ENCODE measurements around the gene SLC25A15.

The SLC25A15 gene

DNA sequence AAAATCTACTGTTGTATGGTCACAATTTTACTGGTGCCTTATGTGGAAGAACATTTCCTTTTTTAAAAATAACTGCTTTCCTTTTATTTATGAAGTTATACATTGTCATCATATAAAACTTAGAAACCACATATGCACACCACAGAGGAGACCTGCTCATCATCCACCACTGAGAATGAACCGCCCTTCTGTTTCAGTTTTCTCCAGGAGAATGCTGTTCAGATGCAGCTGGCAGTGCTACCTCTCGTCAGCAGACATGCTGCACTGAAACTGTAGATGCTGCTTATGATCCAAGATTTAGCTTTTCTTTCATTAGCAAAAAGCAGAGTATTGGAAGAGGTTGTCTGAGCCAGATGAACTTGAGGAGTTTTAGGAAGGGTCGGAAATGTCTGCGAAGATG lies 10.1 kb downstream of the SLC25A15 start:
- H3K36me3 ChIP-seq: no peaks in the 10 kb centered on the region
- DNase-seq: no peak
- TF ChIP-seq, protein P1, sequence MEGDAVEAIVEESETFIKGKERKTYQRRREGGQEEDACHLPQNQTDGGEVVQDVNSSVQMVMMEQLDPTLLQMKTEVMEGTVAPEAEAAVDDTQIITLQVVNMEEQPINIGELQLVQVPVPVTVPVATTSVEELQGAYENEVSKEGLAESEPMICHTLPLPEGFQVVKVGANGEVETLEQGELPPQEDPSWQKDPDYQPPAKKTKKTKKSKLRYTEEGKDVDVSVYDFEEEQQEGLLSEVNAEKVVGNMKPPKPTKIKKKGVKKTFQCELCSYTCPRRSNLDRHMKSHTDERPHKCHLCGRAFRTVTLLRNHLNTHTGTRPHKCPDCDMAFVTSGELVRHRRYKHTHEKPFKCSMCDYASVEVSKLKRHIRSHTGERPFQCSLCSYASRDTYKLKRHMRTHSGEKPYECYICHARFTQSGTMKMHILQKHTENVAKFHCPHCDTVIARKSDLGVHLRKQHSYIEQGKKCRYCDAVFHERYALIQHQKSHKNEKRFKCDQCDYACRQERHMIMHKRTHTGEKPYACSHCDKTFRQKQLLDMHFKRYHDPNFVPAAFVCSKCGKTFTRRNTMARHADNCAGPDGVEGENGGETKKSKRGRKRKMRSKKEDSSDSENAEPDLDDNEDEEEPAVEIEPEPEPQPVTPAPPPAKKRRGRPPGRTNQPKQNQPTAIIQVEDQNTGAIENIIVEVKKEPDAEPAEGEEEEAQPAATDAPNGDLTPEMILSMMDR (IDR thresholded peaks at IDR 0.05; ENCODE audit: low read depth, low read length): no peak
- H3K27ac ChIP-seq: no peak overlapping the region
- H3K27me3 ChIP-seq (ENCODE audit: insufficient read depth, low read depth, severe bottlenecking): no peaks in the 10 kb centered on the region
- no peak overlapping the region for H3K4me3 ChIP-seq (ENCODE audit: low read depth, low read length)
- H3K9me3 ChIP-seq (ENCODE audit: severe bottlenecking): no peaks in the 10 kb centered on the region

DNA sequence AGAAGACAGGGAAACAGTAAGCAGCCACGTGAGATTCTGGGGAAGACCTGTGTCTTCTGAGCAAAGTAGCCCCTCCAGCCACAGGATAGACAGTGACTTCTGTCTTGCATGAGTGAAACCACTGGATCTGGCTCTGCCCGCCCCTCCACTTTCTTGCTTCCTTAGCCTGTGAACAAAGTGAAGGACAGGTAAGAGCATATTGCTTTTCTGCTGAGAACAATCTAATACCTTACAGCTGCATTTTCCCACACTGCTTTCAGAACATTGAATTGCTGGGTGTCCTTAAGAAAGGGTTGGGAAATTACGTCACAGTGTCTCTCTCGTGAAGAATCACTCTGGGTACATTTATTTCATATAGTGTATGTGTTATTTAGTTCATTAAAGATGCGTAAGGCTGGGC lies 11.1 kb downstream of the SLC25A15 start:
- no peaks in the 10 kb centered on the region for H3K27me3 ChIP-seq (ENCODE audit: insufficient read depth, low read depth, severe bottlenecking)
- no peak overlapping the region for H3K4me3 ChIP-seq (ENCODE audit: low read depth, low read length)
- no peak for DNase-seq
- TF ChIP-seq, protein P1 (IDR thresholded peaks at IDR 0.05; ENCODE audit: low read depth, low read length): no peak
- no peak overlapping the region for H3K27ac ChIP-seq
- H3K36me3 ChIP-seq: no peaks in the 10 kb centered on the region
- H3K9me3 ChIP-seq (ENCODE audit: severe bottlenecking): no peaks in the 10 kb centered on the region

DNA sequence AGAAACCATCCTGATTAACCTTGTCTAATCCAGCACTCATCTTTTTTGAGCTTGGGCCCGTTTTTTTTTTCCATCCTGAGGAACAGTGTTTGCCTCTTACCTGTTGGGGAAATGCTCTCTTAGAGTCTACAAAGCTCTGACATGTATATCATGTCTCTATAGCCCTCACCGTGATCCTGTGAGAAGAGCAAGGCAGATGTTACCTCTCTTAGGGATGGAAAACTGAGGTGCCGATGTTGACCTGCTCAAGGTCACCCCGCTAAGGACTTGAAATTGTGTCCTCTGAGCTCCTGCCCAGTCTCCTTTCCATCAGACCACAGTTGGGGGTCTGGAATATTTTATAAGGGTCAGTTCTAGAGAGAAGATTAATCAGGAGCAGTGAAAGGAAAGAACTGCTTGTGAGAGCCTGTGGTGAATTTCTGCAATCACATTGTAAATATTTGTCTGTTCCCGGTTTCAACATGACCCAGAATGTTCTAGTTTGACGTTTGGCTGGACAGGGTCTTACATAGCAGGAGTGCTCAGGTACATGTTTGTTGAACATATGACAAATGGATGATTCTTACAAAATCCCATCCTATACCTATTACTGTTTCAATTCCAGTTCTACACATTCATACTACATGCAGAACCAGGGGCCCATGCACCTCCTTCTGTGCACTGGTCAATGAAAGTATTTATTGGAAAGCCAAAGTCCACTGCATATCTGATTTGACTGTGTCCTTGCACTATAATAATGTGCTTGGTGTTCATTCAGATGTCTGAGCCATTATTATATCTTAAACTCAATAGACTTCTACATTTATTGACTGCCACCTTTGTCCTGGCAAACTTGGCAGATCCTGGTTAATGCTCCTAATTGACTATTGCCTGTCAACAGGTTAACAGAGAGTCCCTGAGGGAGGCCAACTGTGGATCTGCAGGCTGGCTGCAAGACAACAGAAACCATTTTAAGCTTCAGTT lies 12.1 kb downstream of the SLC25A15 start:
- TF ChIP-seq, protein P1 (IDR thresholded peaks at IDR 0.05; ENCODE audit: low read depth, low read length): no peak
- H3K9me3 ChIP-seq (ENCODE audit: severe bottlenecking): no peaks in the 10 kb centered on the region
- H3K27ac ChIP-seq: no peak overlapping the region
- H3K4me3 ChIP-seq (ENCODE audit: low read depth, low read length): no peak overlapping the region
- H3K36me3 ChIP-seq: no peaks in the 10 kb centered on the region
- no peak for DNase-seq
- H3K27me3 ChIP-seq (ENCODE audit: insufficient read depth, low read depth, severe bottlenecking): no peaks in the 10 kb centered on the region

DNA sequence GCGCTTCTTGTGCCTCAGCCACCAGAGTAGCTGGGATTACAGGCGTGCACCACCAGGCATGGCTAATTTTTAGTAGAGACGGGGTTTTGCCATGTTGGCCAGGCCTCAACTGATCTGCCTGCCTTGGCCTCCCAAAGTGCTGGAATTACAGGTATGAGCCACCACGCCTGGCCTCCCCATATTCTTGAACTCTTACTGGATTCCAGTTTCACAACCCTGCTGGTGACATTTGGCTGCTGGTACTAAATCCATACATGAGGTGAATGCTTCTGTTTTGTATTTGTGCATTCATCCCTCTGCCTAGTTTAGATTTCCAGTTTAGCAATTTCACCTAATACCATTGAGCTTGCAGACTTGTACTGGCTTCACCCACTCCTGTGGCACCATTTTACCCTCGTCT lies 13.9 kb downstream of the SLC25A15 start:
- TF ChIP-seq, protein P1 (IDR thresholded peaks at IDR 0.05; ENCODE audit: low read depth, low read length): no peak
- Histone ChIP-seq H3K4me3 (ENCODE audit: low read depth, low read length) (no peak overlapping the region), H3K27me3 (ENCODE audit: insufficient read depth, low read depth, severe bottlenecking) (no peaks in the 10 kb centered on the region), H3K9me3 (ENCODE audit: severe bottlenecking) (no peaks in the 10 kb centered on the region), H3K27ac (no peak overlapping the region), H3K36me3 (no peaks in the 10 kb centered on the region)
- DNase-seq: no peak

DNA sequence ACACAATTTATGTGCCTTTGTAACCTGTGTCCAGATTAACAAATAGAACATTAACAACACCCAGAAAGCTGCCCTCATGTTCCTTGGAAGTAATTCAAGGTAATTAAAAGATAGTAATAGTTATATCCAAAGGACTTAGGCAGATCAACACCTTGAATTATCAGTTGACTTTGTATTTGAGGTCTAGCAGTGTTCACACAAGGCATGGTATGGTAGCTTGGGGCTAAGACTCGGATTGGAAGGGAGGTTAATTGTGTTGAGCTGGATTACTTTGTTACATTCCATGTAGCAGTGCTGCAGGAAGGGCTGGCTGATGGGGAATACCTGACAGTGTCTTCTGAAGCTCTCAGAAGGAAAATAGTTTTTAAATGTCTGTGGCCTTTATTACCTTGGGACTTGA lies 16.8 kb downstream of the SLC25A15 start:
- Histone ChIP-seq H3K27ac (no peak overlapping the region), H3K4me3 (ENCODE audit: low read depth, low read length) (no peak overlapping the region), H3K9me3 (ENCODE audit: severe bottlenecking) (no peaks in the 10 kb centered on the region), H3K27me3 (ENCODE audit: insufficient read depth, low read depth, severe bottlenecking) (no peaks in the 10 kb centered on the region), H3K36me3 (no peaks in the 10 kb centered on the region)
- TF ChIP-seq, protein P1 (IDR thresholded peaks at IDR 0.05; ENCODE audit: low read depth, low read length): no peak
- DNase-seq: no peak
